ENCODE data around the gene AUTS2. TPM values are rescaled to one million over a fixed set of nuclear protein-coding genes. Genes with fewer than 3 reads are reported as not detected.

Gene AUTS2
- polyA plus RNA-seq, 1 donor (not counting 4 experiments of a cell fraction or from before 2014, with no cell fraction given) = 4.7 TPM

DNA sequence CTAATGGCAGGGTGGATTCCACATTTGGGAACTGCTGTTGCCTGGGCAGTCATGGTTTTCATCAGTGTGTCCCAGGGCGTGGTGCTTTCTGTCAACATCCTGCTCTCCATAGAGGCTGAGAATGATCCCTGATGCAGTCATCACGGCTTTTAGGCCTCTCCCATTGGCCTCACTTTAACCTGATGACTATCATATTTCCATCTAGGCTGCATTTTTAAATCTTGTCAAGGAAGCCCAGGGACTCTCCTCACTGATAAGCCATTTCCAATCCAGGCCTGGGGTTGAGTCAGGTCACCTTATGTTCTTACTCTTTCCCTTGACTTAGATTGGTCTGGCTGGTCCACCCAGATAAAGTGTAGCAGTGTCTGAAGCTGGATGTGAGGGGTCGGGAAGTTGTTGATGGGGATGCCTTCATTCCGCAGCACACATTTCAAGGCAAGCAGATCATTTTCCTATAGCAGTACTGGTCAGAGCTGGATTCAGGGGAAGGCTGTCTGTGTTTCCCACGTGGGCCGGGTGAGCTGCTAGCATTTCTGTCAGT is 177.0 kb downstream of the AUTS2 start:
- H2AFZ ChIP-seq (ENCODE audit: control insufficient read depth, low read length) = no peak overlapping the region
- FAIRE-seq = peak; percentile 78

DNA sequence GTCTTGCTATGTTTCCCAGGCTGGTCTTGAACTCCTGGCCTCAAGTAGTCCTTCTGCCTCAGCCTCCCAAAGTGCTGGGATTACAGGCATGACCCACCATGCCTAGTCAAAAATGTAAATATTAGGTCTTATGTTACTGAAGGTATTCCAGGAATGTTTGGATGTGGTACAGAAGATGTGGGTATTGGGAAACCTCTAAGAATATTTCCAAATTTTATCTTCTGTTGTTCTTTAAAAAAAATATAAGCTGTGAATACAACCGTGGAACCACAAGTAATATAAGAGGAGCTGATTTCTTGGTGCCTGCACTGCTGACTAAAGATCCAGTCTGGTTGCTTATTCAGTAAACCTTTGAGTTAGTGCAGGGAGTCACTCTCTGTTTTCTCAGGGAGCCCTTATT is 178.3 kb downstream of the AUTS2 start:
- FAIRE-seq = no peak
- H3K4me1 ChIP-seq (ENCODE audit: control insufficient read depth, extremely low read depth, insufficient read depth, low read length) = peaks cover 18% of the 10 kb centered on the region
- dilution Hi-C loops (cut with MboI; ENCODE audit: extremely low pct_ligation_motif_present, low sequenced_read_pairs) = no loop called here

More for the DNA sequence above, 177.0 kb downstream of the AUTS2 start:
- DNase-seq (ENCODE audit: low read depth, low spot score) = no peak
- Histone ChIP-seq H3K4me1 (ENCODE audit: control insufficient read depth, extremely low read depth, insufficient read depth, low read length) (peaks cover 18% of the 10 kb centered on the region), H3K79me2 (ENCODE audit: control insufficient read depth, insufficient read depth, low read length) (no peaks in the 10 kb centered on the region), H3K9ac (ENCODE audit: control insufficient read depth, extremely low read depth, insufficient read depth, low read length) (no peak overlapping the region), H3K4me2 (ENCODE audit: control insufficient read depth, extremely low read depth, insufficient read depth, low read depth, low read length) (no peak overlapping the region), H4K20me1 (ENCODE audit: control insufficient read depth, extremely low read depth, insufficient read depth, low read length) (no peaks in the 10 kb centered on the region), H3K36me3 (ENCODE audit: control insufficient read depth in 2 of 2, extremely low read depth in 1 of 2, insufficient read depth in 2 of 2, low read length in 2 of 2) (no peaks in the 10 kb centered on the region), H3K4me3 (ENCODE audit: control insufficient read depth in 2 of 3, extremely low read depth in 1 of 3, insufficient read depth in 2 of 3, low read depth in 1 of 3, low read length in 3 of 3) (no peak overlapping the region), H3K27ac (ENCODE audit: control insufficient read depth, insufficient read depth, low read length) (peak overlapping the region; percentile 11), H3K9me3 (ENCODE audit: control insufficient read depth, low read depth, low read length) (no peaks in the 10 kb centered on the region), H3K27me3 (ENCODE audit: control insufficient read depth, extremely low read depth, insufficient read depth, low read length) (no peaks in the 10 kb centered on the region), H3K9me1 (ENCODE audit: control insufficient read depth, extremely low read depth, insufficient read depth, low read length) (no peaks in the 10 kb centered on the region)
- no peak for TF ChIP-seq EZH2 (IDR thresholded peaks at IDR 0.05; ENCODE audit: low read length)
- TF ChIP-seq, protein P1, sequence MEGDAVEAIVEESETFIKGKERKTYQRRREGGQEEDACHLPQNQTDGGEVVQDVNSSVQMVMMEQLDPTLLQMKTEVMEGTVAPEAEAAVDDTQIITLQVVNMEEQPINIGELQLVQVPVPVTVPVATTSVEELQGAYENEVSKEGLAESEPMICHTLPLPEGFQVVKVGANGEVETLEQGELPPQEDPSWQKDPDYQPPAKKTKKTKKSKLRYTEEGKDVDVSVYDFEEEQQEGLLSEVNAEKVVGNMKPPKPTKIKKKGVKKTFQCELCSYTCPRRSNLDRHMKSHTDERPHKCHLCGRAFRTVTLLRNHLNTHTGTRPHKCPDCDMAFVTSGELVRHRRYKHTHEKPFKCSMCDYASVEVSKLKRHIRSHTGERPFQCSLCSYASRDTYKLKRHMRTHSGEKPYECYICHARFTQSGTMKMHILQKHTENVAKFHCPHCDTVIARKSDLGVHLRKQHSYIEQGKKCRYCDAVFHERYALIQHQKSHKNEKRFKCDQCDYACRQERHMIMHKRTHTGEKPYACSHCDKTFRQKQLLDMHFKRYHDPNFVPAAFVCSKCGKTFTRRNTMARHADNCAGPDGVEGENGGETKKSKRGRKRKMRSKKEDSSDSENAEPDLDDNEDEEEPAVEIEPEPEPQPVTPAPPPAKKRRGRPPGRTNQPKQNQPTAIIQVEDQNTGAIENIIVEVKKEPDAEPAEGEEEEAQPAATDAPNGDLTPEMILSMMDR (optimal IDR thresholded peaks at IDR 0.05 in 1 of 3, IDR thresholded peaks at IDR 0.05 in 1 of 3, conservative IDR thresholded peaks at IDR 0.05 in 1 of 3; ENCODE audit: extremely low read depth in 1 of 3, insufficient read depth in 2 of 3, low read length in 3 of 3) = no peak
- dilution Hi-C loops (cut with MboI; ENCODE audit: extremely low pct_ligation_motif_present, low sequenced_read_pairs) = no loop called here

More for the DNA sequence above, 178.3 kb downstream of the AUTS2 start:
- Histone ChIP-seq H3K9ac (ENCODE audit: control insufficient read depth, extremely low read depth, insufficient read depth, low read length) (no peak overlapping the region), H3K9me3 (ENCODE audit: control insufficient read depth, low read depth, low read length) (no peaks in the 10 kb centered on the region), H3K27me3 (ENCODE audit: control insufficient read depth, extremely low read depth, insufficient read depth, low read length) (no peaks in the 10 kb centered on the region), H4K20me1 (ENCODE audit: control insufficient read depth, extremely low read depth, insufficient read depth, low read length) (no peaks in the 10 kb centered on the region), H3K9me1 (ENCODE audit: control insufficient read depth, extremely low read depth, insufficient read depth, low read length) (no peaks in the 10 kb centered on the region), H3K36me3 (ENCODE audit: control insufficient read depth in 2 of 2, extremely low read depth in 1 of 2, insufficient read depth in 2 of 2, low read length in 2 of 2) (no peaks in the 10 kb centered on the region), H3K79me2 (ENCODE audit: control insufficient read depth, insufficient read depth, low read length) (no peaks in the 10 kb centered on the region), H3K4me3 (ENCODE audit: control insufficient read depth in 2 of 3, extremely low read depth in 1 of 3, insufficient read depth in 2 of 3, low read depth in 1 of 3, low read length in 3 of 3) (no peak overlapping the region), H2AFZ (ENCODE audit: control insufficient read depth, low read length) (no peak overlapping the region), H3K4me2 (ENCODE audit: control insufficient read depth, extremely low read depth, insufficient read depth, low read depth, low read length) (no peak overlapping the region), H3K27ac (ENCODE audit: control insufficient read depth, insufficient read depth, low read length) (no peak overlapping the region)
- TF ChIP-seq, protein P1 (optimal IDR thresholded peaks at IDR 0.05 in 1 of 3, IDR thresholded peaks at IDR 0.05 in 1 of 3, conservative IDR thresholded peaks at IDR 0.05 in 1 of 3; ENCODE audit: extremely low read depth in 1 of 3, insufficient read depth in 2 of 3, low read length in 3 of 3) = no peak
- TF ChIP-seq EZH2 (IDR thresholded peaks at IDR 0.05; ENCODE audit: low read length) = no peak
- no peak for DNase-seq (ENCODE audit: low read depth, low spot score)
